NCI-H524 (cell line): ENCODE measurements around the gene MICALL1.
"Not testable (repeated sequence)": the region's sequence is repeated elsewhere in the genome, so short reads cannot be mapped to it uniquely, and the experiment has no call there.

Source experiments
- DNase-seq, 2 experiments: peaks; one replicate each; lab custom pipeline; 2025; lab: John Stamatoyannopoulos, UW

The MICALL1 gene

GRCh38 chr22:37957232-37957631 is 51.1 kb downstream of the MICALL1 start:
- DNase-seq, result no peak

GRCh38 chr22:37959231-37959825 is 53.2 kb downstream of the MICALL1 start:
- no peak for DNase-seq

- no peak for DNase-seq
Observed at GRCh38 chr22:37961062-37961461, 55.0 kb downstream of the MICALL1 start.

- DNase-seq, result no peak
Observed at GRCh38 chr22:37965940-37966664, 60.0 kb downstream of the MICALL1 start.

- DNase-seq, result no peak
Observed at GRCh38 chr22:37967147-37967546, 61.0 kb downstream of the MICALL1 start.

- no peak for DNase-seq
Observed at GRCh38 chr22:37967637-37968451, 61.7 kb downstream of the MICALL1 start.

- no peak for DNase-seq
Observed at GRCh38 chr22:37968452-37969251, 62.6 kb downstream of the MICALL1 start.

- no peak for DNase-seq
Observed at GRCh38 chr22:37970864-37971263, 64.8 kb downstream of the MICALL1 start.

- DNase-seq, result peak; percentile 49 to 59
Observed at GRCh38 chr22:37971475-37972434, 65.7 kb downstream of the MICALL1 start.

- DNase-seq, result peak; percentile 53 to 62
Observed at GRCh38 chr22:37972527-37972926, 66.4 kb downstream of the MICALL1 start.

GRCh38 chr22:37973271-37974170 is 67.4 kb downstream of the MICALL1 start:
- DNase-seq, result no peak

GRCh38 chr22:37975153-37975552 is 69.1 kb downstream of the MICALL1 start:
- no peak for DNase-seq

GRCh38 chr22:37976022-37976421 is 69.9 kb downstream of the MICALL1 start:
- DNase-seq, result not testable (repeated sequence)

GRCh38 chr22:37976547-37976946 is 70.5 kb downstream of the MICALL1 start:
- no peak for DNase-seq

GRCh38 chr22:37979782-37980181 is 73.7 kb downstream of the MICALL1 start:
- DNase-seq, result no peak

GRCh38 chr22:37981282-37982011 is 75.3 kb downstream of the MICALL1 start:
- DNase-seq, result no peak

GRCh38 chr22:37982151-37982785 is 76.2 kb downstream of the MICALL1 start:
- DNase-seq, result no peak
